ENCODE data around the gene MYO3B. TPM values are rescaled to one million over a fixed set of nuclear protein-coding genes. Genes with fewer than 3 reads are reported as not detected.
"Not testable (repeated sequence)": the region's sequence is repeated elsewhere in the genome, so short reads cannot be mapped to it uniquely, and the experiment has no call there.

MYO3B gene
- total RNA-seq, 1 experiment from 2014 or later: not detected

DNA sequence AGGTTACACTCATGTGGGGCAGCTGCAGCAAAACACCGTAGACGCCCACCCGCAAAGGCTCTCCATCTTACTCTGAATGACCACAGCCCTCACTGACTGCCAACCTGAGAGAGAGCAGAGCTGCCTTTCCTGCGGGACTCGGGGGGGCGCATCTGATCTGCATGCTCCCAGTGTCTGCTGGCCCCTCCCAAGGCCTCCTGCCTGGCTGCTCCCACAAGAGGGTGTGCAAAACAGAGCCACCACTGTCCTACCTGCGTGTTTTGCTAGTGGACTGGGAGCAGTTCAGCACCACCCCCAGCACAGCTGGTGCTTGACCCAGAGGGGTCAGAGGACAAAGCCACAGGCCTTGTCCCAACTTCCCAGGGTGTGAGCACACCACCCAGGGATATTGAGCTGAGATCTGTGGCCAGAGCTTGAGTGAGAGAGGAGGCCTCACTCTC lies 76.4 kb downstream of the MYO3B start:
- DNase-seq (ENCODE audit: extremely low read depth, low read depth): no peak

DNA sequence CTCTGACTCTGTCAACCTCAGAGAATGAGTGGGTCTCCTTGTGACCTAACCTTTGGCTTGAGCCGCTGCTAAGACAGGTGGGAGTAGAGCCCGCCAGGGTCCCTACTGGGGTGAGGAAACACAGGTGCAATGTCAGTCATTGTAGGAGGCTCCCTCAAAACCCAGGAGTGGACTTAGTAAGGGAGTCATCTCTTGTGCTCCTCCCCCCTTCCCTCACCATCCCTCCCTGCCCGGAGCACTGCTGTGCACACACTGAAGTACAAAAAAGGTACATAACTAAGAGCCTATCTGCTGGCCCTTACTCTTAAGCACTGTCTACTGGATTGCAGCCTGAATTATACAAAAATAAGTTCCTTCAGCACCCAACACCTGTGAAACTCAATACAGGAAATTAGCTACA lies 77.2 kb downstream of the MYO3B start:
- no peak for DNase-seq (ENCODE audit: extremely low read depth, low read depth)

- no peak for DNase-seq (ENCODE audit: extremely low read depth, low read depth)
Measured at GRCh38 chr2:170255971-170256370, 78.0 kb downstream of the MYO3B start.

GRCh38 chr2:170258382-170258781 lies 80.4 kb downstream of the MYO3B start:
- no peak for DNase-seq (ENCODE audit: extremely low read depth, low read depth)

DNA sequence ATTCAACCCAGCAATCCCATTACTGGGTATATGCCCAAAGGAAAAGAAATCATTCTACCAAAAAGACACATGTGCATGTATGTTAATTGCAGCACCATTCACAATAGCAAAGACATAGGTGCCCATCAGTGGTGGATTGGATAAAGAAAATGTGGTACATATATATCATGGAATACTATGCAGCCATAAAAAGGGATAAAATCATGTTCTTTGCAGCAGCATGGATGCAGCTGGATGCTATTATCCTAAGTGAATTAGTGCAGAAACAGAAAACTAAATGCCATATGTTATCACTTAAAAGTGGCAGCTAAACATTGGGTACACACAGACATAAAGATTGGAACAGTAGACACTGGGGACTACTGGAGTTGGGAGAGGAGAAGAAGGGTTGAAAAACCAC lies 82.2 kb downstream of the MYO3B start:
- DNase-seq (ENCODE audit: extremely low read depth, low read depth): no peak

GRCh38 chr2:170261566-170261965 lies 83.6 kb downstream of the MYO3B start:
- no peak for DNase-seq (ENCODE audit: extremely low read depth, low read depth)

DNA sequence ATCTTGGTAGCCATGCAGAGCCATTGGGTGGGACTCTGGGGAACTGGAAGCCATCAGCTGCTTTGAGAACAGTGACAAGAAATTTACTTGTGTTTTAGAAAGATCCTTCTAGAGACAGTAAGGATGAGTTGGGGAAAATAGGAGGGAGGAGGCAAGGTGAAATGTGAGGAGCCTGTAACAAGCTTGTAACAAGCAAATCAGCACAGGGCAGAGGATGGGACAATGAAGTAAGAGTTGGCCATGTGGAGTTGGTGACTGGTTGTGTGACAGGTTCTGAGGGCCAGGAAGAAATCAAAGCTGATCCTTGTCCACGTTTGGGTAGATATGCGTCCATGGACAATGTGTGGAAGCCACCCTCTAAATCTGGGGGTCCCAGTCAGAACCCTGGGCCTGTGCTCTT lies 84.4 kb downstream of the MYO3B start:
- no peak for DNase-seq (ENCODE audit: extremely low read depth, low read depth)

GRCh38 chr2:170262806-170263205 lies 84.9 kb downstream of the MYO3B start:
- DNase-seq (ENCODE audit: extremely low read depth, low read depth): no peak

DNA sequence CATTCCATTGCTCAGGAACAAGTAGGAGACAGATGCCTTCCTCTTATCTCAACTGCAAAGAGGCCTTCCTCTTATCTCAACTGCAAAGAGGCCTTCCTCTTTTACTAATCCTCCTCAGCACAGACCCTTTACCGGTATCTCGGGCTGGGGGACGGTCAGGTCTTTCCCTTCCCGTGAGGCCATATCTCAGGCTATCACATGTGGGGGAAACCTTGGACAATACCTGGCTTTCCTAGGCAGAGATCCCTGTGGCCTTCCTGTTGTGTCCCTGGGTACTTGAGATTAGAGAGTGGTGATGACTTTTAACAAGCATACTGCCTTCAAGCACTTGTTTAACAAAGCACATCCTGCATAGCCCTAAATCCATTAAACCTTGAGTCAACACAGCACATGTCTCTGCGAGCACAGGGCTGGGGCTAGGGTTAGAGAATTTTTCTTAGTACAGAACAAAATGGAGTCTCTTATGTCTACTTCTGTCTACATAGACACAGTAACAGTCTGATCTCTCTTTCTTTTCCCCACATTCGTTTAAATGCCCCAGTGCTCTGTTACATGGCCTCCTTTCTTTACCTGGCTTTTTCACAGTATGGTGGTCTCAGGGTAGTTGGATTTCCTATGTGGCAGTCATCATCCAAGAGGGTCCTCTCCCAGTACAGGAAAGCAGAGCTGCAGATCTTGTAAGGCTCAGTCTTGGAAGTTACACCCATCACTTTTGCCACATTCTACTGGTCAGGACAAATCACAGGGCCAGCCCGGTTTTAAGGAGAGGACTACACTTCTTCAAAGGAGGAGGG lies 86.0 kb downstream of the MYO3B start:
- not testable (repeated sequence) for DNase-seq (ENCODE audit: extremely low read depth, low read depth)

GRCh38 chr2:170264522-170264860 lies 86.5 kb downstream of the MYO3B start:
- no peak for DNase-seq (ENCODE audit: extremely low read depth, low read depth)

DNA sequence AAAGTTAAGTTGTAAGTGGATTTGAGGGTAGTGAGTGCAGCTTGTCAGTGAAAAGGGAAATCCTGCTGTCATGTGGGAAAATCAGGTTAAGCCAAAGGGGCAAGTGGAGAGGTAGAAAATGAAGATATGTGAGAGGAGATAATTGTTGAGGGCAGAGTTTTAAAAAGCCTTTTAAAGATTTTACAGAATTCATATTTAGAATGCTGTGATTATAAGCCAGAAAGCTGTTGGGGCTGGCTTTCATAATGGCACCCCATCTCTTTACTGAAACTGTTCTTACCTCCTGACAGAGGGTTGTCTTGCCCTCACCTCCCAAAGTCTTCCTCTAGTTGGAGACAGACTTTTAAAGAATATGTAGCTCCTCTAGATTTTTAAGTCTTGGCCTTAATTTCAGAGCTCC lies 86.9 kb downstream of the MYO3B start:
- DNase-seq (ENCODE audit: extremely low read depth, low read depth): no peak

DNA sequence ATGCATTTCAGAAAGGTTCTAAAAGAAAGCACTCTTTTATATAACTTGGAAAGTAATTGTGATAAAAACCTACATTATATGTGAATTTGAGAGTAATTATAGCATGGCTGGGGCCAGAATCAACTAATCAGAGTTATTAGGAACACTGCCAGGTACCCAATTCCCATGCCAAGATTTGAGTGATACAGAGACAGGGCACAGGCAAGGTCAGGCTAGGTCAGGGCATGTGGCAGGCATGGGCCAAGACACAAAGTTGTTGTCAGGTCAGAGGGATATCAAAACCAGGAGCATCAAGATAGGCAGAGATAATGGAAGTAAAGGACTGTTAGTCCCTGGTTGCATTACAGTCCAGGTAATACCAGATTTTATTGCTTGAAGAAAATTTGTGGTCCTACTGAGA lies 87.4 kb downstream of the MYO3B start:
- no peak for DNase-seq (ENCODE audit: extremely low read depth, low read depth)

GRCh38 chr2:170266358-170266757 lies 88.4 kb downstream of the MYO3B start:
- DNase-seq (ENCODE audit: extremely low read depth, low read depth): no peak

- DNase-seq (ENCODE audit: extremely low read depth, low read depth): no peak
Measured at GRCh38 chr2:170267071-170267470, 89.1 kb downstream of the MYO3B start.

DNA sequence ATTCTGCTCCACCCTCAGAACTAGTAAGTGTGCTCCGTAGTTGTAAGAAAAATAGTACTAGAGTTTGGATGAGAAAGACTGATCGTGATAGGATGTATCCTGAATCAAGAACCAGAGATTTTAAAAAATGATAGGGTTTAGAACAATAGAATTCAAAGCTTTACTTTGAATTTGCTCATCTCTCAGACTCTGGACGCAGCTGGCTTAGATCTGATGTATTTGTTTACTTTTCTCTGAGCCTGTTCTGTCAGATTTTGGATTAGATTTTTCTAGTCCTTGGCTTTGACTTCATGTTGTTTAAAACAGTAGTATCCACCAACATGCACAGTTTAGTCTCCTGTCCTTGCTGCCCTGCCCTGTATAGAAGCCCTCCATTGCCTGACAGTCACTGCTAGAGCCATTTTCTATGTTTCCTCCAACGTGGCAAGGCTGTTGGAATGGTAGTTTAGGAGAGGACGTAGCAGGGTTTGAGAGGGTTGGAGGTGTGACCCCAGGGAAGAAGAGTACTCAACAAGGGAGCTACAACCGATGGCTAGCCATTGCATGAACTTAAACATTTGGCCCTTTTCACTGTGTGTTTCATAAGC lies 92.4 kb downstream of the MYO3B start:
- DNase-seq (ENCODE audit: extremely low read depth, low read depth): no peak

DNA sequence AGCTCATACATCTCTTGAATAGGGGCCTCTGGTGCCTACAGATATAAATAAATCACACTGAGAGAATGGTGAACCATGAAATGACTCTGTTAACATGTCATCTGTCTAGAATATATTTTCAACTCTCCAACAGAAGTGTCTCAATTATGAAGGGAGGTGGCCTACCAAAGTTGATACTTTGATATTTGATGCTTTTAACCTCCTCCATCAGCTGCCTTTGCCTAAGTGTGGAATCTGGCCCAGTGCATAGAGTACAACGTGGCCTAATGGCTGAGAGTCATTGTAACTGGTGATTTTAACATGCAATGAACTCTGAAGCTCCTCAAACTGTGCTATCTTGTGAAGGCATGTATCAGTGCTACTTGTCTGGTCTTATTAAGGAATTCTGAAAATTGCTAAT lies 93.4 kb downstream of the MYO3B start:
- no peak for DNase-seq (ENCODE audit: extremely low read depth, low read depth)

DNA sequence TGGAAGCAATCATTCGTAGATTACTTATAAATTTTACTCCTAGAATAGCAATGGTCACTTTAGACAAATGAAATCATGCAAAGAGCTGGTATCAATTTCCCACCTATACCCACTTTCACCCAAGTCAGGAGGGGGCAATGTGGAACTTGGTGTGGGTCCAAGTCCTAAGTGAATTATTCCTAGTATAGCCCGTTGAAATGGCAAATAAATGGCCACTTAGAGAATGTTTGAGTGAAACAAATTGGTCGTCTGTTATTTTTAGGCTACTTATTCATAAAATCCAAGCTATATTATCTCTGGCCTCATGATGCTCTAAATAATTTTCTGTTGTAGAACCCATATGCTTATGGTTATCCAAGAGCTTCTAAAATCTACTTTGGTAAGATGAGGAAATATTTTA lies 98.1 kb downstream of the MYO3B start:
- DNase-seq (ENCODE audit: extremely low read depth, low read depth): no peak

DNA sequence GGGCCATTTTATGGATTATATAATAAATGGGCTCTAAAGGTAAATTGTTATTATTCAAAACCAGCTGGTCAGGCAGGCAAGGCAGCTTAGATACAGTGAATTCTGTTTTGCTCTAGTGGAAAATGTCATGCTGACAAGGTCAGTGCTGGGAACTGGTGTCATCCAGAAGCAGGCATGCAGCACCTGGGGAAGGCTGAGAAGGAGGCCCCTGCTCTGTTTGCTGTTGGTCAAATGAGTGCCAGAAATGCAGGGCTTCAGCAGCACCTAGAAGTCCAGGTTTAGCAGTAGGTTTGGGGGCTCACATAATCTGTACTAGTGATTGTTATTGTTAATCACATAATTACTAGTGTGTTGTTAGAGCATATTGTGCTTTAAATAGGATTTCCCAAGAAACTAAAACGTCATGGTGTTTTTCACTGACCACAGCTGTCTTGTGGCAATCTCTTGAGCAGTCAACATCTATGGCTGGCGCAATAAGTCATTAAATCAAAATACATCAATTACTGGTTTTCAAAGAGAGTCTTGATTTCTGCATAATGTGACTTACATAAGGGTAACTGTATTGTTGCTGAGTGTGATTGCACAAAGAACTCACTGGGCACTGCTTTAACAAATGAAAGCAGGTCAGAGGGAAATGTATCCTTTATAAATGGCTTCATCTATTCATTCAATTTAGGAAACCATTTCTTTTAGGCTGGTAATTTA lies 99.1 kb downstream of the MYO3B start:
- no peak for DNase-seq (ENCODE audit: extremely low read depth, low read depth)

DNA sequence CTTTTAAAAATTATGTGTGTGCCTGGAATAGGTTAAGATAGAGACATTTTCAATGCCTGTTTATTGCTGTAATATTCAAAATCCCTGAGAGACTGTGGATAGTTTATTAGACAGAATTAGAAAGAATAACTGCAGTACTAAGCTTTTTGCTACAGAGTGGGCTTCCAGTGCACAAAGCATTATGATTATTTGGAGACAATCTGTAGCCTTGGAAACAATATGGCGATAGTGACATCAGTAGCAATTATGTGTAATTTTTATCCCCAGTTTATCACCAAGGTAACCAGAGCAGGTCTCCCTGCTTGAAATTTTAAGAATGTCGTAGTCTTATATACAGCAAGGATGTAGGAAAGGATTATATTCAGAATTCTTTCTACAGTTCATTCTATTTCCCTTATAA lies 100.0 kb downstream of the MYO3B start:
- no peak for DNase-seq (ENCODE audit: extremely low read depth, low read depth)

GRCh38 chr2:170279615-170280014 lies 101.7 kb downstream of the MYO3B start:
- not testable (repeated sequence) for DNase-seq (ENCODE audit: extremely low read depth, low read depth)

DNA sequence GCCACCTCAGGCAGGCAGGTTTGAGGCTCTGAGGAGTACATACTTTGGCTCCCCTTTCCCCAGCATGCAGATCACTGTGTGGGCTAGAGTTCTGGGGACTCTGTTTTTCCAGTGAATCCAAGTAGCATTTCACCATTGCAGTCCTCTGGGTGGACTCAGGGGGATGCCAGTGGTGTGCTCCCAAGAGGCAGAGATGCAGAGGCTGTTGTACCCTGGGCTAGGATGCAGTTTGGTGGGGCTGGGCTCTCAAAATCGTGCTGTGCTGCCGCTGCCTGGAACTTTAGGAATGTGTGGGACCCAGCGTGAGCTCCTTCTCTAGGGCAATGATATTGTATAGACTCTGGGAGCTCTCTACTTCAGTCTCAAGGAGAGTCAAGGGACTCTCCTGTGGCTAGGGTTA lies 104.9 kb downstream of the MYO3B start:
- no peak for DNase-seq (ENCODE audit: extremely low read depth, low read depth)

DNA sequence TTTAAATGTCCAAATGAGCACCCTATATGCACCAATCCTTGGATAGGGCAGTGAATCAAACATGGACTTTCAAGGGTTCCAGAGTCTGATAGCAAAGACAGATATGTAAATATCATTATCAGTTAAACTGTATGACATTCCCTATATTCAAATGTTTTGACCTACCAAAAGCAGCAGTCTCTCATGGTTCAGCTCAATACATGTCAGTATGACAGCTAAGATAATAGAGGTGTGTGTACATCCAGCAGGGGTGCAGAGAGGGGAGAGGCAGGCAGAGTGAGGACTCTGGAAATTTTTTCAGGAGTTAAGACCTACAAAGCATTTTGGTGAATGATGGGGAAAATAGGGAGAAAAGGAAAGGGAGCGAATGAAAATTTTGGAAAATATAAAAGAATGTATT lies 106.3 kb downstream of the MYO3B start:
- no peak for DNase-seq (ENCODE audit: extremely low read depth, low read depth)
